Midbrain (tissue), 1 donor: Measurements from ENCODE around the gene ARMC9.
"Not testable (repeated sequence)": the region's sequence is repeated elsewhere in the genome, so short reads cannot be mapped to it uniquely, and the experiment has no call there.

Experiments used
- DNase-seq: peaks from one replicate; lab custom pipeline; 2025; lab: John Stamatoyannopoulos, UW

The ARMC9 gene, protein sequence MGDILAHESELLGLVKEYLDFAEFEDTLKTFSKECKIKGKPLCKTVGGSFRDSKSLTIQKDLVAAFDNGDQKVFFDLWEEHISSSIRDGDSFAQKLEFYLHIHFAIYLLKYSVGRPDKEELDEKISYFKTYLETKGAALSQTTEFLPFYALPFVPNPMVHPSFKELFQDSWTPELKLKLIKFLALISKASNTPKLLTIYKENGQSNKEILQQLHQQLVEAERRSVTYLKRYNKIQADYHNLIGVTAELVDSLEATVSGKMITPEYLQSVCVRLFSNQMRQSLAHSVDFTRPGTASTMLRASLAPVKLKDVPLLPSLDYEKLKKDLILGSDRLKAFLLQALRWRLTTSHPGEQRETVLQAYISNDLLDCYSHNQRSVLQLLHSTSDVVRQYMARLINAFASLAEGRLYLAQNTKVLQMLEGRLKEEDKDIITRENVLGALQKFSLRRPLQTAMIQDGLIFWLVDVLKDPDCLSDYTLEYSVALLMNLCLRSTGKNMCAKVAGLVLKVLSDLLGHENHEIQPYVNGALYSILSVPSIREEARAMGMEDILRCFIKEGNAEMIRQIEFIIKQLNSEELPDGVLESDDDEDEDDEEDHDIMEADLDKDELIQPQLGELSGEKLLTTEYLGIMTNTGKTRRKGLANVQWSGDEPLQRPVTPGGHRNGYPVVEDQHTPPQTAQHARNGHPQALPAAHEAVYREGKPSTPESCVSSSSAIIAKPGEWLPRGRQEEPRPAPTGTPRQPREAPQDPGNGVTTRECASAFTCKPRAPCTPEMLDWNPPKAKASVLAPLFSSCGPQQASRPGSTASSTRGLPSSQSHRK

DNA sequence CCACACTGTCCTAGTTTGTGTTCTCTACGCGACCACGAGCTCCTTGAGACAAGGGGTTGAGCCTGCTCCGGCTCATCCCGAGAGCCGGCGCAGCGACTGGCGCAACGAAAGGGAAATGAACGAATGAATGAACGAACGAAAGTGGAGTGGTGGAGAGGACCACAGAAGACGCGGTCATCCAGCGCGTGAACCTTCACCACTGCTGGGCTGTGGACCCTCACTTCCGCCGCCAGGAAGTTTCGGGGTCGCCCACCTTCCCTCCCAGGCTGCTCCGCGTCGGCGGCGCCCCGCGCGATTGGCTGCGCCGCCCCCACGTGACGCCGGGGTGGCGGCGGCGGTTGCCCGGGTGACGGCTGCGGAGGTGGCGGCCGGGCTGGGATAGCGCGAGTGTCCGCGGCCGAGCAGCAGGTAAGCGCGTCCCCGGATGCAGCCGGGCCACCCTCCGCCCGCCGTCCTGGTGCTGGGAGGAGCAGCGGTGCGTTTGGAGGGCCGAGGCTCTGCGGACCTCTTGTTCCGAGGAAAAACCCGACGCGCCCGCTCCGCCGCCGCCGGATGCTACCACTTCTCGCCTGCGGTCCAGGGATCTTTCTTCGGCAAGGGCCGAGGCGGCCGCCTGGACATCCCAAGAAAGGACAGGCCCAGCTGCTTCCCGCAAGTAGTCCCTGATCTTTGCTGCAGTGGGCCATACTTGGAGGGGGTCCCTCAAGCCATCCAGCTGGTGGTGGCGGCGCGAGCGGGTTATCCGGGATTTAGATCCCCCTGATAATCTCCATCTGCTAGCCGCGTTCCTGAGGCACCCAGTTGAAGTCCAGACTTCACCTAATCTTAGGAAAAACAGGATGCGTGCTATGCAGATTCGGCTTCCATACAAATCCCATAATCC lies at the start of gene ARMC9:
Gene ARMC9, plus strand, starts transcription at position 341 of the 883 bp plus-strand sequence. CDS start 7,608 bp downstream, outside the sequence.
- DNase-seq, result peak; percentile 77

DNA sequence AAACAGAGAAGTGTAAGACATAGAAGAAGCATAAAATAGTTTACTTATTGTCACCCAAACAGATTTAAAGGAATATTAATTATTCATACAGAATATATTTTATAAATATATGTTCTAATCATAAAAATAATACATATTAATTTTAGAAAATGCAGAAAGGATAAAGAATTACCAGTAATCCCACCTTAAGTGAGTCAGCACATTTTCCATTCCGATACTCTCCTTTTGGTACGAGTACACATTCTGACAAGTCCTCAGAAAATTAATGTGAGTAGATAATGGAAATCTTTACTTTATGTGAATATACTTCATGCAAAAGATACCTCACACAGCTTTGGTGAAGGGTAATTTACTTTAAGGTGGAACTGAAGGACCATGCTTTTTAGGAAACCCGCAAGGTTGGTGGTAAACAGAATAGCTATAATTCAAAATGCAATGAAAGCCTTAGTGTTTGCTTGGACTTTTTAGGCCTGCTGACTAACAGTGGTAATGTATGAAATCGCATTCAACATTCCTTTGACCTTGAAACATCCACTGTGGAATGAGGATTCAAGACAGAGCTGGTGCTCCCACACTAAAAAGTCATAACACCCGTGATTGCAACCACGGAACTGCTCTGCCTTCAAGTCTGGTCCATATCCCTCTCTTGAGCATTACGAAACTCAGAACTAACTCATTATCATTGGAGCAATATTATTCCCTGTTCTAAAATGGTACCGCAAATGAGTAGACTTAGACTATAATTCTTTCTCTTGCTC lies 45.5 kb upstream of the ARMC9 start:
- DNase-seq, result no peak

DNA sequence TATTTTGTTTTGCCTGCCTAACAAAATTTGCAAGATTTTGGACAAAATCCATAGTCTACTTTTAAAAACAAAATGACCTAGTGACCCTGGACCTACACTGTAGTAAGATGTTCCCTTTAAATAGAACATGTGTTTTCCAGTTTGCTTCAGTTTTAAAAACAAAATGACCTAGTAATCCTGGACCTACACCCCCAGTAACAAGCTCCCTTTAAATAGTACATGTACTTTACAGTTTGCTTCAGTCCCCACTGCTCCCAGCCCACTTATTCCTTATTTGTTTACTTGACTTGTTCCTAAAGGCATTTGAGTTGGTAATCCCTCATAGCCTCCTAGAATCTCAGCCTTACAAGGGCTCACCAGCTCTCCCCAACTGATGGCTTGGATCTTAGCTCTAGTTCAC lies 39.1 kb upstream of the ARMC9 start:
- DNase-seq, result no peak

DNA sequence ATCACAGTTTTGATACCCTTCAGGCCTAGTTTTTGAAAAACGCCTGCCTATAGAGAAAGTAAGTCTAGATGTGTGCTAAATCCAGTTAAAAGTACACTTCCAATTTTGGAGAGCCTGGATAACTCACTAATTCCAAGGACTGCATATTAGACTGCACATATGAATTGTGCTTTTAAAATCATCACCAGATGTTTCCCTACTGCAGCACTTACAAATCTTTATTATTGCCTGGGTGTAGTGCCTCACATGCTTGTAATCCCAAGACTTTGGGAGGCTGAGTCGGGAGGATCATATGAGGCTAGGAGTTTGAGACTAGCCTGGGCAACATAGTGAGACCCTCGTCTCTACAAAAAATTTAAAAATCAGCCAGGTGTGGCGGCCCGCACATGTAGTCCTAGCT lies 37.7 kb upstream of the ARMC9 start:
- DNase-seq, result no peak

DNA sequence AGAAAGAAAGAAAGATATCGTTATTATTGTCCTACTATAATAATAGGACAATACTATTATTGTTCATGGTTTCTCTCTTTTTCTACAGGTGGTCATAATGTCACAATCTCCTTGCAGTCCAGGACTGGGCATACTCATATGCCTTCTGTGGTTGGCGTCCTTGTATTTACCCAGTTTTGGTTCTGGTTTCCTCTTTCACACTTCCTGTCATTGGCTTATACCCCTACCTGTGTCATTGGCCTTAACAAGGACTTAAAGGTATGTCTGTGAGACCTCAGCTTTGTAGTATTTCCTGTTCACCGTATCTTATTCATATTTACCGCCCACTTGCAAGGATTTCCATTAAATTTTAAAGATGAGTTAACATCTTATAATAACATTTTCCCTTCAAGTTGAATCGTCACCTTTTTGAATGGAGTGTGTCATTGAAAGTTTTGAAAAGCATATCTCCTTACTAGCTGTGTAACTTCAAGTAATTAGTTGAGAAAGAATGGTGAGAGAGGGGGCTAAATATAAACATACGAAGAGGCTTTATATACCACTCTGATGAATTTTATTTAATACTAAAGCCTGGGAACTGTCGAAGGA lies 37.1 kb upstream of the ARMC9 start:
- no peak for DNase-seq

DNA sequence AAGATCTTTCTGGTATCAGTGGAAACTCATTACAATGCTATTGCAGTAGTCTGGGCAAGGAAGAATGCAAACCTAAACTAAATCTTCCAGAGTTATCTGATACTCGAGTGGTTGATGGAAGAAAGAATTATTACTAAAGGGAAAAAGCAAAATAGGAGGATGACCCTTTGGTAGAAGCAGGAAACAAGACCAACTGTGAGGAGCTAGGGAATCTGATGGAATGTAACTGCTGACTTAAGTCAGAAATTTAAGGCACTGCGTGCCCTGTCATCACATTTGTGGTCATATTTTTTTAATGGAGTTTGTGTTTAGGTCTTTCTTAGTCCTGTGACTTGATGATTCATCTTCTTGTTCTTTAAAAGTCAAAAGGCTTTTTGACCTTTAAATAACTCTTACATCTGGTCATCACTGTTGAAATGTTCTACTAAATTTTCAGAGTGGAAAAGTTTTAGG lies 36.5 kb upstream of the ARMC9 start:
- DNase-seq, result no peak

DNA sequence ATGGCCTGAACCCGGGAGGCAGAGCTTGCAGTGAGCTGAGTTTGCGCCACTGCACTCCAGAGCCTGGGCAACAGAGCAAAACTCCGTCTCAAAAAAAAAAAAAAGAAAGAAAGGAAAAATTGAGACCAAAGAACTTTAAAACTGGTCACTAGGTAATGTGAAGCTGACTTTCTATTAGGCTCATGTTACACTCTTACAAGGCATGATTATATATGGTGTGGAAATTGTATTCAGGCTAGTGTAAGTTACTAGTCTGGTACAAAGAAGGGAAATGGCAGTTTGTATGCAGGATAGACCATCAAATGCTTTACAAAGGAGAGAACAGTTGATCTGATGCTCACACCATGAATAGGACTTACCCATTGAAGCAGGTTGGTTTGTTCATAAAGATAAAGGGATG lies 35.4 kb upstream of the ARMC9 start:
- DNase-seq, result no peak

DNA sequence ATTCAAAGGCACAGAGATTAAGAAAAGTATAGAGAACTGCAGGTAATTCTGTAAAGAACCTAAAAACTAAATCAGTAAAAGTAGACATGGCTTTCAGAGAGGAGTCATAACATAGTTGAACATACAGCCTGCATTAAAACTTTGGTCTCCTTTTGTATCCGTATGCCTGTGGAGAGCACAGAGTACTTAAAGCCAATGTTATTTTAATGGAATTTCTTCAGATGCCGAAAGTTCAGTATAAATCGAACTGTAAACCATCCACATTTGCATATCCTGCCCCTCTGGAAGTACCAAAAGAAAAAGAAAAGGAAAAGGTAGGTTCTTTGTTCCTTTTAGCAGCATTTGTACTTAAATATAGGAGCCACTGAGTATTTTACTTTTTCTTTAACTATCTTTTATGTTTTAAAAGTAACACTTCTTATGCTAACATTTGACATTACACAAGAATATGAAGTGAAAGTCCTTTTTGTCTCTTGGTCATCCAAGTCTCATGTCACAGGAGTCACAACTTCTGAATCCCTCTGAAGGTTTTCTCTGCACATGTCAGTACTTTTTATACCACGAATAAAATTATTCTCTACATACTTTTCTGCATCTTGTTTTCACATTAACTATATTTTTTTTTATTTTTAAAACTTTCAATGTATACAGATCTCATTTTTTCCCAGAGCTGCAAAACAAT lies 34.9 kb upstream of the ARMC9 start:
- no peak for DNase-seq

DNA sequence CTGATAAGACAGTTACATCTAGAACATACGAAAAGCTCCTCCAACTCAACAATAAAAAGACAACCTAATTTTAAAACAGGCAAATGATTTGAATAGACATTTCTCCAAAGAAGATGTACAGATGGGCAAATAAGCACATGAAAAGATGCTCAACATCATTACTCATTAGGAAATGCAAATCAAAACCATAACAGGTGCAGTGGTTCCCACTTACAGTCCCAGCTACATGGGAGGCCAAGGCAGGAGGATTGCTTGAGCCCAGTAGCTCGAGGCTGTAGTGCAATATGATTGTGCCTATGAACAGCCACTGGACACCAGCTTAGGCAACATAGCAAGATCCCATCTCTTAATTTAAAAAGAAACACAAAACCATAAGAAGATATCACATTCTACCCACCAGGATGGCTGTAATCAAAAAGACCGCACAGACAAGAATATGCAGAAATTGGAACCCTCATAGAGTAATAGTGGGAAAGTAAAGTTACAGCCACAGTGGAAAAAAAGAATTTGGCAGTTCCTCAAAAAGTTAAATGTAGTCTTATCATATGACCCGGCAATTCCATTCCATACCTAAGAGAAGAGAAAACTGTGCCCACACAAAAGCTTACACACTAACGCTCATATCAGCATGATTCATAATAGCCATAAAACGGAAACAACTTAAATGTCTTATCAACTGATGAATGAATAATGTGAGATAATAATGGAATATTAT lies 30.5 kb upstream of the ARMC9 start:
- DNase-seq, result no peak

DNA sequence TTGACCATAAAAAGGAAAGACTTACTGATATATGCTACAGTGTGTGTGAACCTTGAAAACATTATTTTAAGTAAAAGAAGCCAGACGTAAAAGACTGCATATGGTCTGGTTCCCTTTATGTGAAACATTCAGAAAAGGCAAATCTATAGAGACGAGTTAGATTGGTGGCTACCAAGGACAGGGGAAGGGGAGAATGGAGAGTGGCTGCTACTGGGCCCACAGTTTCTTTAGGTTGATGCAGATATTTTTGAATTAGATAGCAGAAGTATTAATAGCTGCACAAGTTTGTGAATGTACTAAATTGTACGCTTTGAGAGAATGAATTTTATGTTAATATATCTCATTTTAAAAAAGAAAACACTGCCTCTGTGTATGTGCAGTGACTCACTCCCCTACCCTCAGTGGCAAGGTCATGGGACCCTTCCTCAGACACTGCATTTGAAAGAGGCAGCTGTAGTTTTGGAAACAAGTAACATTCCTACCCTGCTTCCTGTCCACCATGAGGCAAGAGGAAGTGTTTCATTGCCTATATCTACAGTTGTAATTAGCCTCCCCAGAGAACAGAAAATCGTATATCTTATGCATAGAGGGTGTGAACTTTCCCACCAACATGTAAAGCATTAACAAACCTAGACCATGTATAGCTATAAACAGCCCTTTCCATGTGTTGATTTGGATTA lies 29.8 kb upstream of the ARMC9 start:
- DNase-seq, result no peak

DNA sequence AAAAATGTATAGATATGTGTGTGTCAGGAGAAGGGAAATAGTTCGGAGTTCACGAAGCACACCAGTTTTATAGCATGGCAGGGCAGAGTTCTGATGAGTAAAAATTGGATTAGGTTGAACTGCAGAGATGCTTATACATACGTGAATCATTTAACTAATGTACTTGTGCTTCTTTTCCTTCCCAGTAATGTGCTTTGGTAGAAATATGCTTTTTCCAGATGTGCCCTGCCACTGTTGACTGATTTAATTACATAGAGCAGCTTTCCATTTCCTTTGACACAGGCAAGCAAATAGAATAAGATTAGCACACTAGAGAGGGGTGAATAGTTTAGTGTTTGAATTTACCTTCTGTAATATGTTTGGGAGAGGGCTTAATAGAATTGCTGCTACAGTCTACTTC lies 28.9 kb upstream of the ARMC9 start:
- no peak for DNase-seq

DNA sequence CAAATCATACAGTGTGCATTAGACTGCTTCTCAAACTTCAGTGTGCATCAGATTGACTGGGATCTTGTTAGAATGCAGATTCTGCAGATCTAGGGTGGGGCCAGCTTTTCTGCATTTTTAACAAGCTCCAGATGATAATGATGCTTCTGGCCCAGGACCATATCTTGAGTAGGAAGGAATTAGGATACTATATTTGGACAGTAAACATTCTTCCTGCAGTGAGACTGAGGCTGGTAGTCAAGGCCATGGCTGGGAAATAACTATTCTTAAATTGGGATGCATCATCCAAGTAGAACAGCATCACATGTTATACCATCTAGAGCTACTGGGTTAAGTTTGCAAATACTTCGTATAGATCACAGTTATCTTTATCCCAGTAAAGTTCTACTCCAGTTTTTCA lies 28.4 kb upstream of the ARMC9 start:
- no peak for DNase-seq

DNA sequence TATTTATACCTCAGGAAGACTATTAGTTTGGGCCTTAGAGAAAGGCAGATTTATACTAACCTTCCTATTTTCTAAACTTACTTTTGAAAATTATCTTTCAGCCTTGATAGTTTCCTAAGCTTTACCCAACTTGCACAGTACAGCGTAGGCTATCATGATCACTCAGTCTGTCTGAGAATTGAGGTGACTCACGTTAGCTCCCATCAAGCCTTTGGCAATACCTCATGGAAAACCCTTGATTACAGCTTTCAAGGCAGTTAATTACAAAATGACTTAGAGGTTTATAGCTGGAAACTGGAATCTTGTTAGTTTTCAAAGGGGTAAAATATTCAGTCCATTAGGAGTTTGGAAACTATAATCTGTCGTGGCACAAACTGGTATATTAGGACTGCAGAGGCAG lies 26.4 kb upstream of the ARMC9 start:
- no peak for DNase-seq

DNA sequence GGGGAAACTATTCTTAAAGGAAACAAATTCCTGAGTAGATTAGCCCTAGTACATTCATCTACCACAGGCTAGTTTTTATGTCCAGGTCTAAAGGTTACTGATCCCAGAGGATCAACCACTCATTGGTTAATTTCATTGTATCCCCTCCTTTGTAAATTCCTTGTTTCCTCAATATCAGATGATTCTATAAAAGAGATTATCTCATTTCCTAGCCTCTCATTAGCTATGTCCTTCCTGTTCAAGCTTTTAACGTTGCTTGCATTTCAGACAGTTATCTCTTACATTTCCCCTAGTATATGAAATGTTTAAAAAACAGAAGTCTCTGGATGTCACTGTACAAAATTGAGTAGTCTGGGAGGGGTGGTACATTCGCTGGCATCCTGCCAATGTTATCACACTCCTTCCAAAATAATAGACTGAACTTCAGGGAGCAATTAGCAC lies 24.2 kb upstream of the ARMC9 start:
- no peak for DNase-seq

DNA sequence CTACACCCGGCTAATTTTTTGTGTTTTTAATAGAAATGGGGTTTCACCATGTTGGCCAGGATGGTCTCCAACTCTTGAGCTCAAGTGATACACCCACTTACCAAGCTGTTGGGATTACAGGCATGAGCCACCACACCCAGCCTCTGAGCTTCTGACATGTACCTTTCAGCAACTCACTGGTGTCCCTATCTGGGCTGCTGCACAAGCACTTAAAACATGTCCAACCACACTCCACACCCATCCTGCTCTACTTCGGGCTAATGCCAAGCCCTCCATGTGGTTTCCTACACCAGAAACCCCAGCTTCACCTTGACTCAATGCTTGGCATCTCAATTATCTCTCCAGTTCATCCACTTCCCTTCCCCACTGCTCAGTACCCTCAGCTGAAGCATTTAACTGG lies 22.4 kb upstream of the ARMC9 start:
- no peak for DNase-seq

DNA sequence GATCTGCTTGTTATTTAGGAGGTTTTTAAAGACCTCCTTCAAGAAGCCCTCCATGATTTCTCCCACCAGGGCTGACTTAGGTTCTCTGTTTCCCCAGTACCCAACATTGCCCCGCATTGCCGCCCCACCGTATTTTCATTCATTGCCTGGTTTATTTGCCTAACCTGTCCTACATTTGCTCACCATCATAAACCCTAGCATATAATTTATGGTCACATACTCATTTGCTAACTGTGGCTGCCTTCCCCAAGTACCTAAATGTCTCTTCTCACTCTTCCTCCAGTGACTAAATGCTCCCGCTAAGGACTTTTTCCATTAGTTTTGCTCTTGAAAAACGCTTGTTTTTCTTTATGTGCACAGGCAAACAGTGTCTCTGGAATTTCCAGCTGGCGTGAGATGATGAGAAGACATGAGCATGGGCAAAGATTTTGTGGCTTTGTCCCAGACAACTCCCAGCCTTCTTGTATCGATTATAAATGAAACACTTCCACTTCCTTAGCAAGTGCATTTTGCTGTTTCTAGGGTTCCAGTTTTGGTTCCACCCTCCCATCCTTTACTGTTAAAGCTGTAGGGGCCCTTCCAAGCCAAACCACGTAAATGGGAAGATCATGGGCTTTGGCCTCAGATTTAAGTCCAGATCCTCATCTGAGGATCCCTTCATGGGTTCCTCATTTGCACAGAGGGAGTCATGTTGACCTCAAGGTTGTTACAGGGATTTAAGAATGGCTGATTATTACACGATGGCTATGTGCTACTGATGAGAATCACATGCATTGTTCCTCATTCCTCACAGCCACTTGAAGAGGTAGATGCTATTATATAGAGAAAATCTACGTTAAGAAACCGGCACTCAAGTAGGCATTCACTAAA lies 21.0 kb upstream of the ARMC9 start:
- no peak for DNase-seq

DNA sequence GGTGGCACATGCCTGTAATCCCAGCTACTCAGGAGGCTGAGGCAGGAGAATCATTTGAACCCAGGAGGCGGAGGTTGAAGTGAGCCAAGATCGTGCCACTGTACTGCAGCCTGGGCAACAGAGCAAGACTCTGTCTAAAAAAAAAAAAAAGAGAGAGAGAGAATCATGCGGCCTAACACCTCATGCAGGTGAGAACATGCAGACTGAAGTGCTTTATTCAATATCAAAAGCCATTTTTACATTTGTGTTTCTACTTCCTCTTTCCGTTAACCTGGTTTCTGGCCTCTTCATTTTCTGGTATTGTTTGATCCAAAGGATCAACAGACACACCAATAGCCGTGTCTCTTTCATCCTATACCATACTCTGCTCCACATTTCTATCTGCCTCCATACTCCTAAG lies 19.6 kb upstream of the ARMC9 start:
- not testable (repeated sequence) for DNase-seq

DNA sequence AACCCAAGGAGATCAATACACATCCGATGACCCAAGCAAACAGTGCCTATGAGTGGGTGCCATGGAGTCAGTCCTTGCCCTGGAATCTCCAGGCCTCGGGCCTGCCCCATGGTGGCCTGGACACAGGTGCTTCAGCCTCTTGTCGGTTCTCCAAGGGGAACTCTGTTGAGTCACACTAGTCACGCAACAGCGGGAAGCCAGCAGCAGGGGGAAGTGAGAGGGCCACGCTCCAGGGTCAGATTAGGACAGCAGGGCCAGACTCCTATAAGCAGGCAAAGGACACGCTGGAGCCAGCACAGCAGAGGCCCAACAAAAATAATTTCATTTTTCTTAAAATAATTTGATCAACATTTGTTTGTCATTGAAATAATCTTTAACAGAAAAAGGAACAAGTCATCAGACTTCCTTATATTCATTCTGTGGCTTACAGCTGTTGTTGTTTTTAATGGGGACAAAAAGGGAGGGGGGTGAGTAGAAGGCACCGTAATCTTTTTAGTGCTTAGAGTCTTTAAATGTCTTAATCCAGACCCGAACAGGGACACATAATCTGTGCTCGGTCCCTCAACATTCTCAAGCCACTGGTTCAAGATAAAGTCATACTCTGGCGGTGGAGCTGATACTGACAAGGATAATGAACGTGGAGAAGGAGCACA lies 16.4 kb upstream of the ARMC9 start:
- peak; percentile 3 for DNase-seq
